DMS114 treated with DMSO at 0.1 percent for 48 hours (cell line): ENCODE measurements around the gene SHB.

Experiments used
- DNase-seq: peaks from one replicate; lab custom pipeline; 2025; ENCODE audit not compliant: unreplicated experiment; lab: John Stamatoyannopoulos, UW

SHB gene

DNA sequence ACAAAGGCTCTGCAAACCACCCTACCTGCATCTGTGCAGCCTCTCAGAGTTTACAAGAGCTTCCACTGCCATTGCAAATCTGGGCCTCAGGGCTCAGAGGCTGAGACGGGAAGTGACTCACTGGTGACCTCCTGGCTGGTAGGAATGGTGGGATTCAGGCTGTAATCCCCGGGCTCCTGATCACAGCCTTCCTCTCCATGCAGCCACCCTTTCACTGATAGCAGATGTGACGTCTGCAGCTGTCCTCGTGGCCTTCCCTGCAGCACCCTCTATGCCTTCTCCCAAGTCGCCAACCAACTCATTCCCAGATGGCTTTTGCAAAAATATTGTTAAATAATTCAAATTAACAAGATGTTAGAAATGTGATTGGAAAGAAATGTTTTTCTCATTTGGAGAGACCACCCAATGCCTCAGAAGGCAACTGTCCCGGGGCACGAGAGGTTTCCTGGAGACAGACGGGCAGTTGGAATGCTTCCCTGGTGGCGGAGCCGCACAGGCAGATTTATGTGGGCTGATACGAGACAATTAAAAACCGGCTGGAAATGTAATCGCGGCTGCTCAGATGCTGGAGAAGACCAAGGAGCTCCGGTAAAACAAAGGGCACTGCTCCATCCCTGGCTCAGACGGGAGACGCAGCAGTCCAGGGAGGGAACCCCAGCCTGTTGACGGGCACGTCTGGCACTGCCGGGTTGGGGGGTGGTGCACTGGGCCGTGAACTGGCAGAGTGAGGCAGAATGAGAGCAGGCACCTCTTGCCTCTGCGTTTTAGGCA, 130.7 kb downstream of the SHB start:
- DNase-seq, result no peak

GRCh38 chr9:37937366-37937765, 131.7 kb downstream of the SHB start:
- no peak for DNase-seq

DNA sequence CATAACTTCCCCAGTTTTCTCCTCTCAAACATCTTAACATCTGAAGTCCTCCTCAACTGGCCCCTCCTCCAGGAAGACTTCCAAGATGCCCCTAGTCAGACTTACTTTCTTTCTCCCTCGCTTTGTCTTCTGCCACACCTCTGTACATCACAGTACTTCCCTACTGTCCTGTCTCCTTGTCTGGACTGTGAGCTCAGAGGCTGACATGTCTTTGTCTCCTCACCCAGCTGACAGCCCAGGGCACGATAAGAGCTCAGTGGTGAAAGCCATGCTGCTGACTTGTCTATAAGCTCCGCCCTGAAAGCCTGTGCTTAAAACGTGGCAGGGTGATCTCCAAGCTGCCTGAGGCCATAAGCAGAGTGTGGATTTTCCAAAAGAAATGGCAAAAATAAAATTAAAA, 132.1 kb downstream of the SHB start:
- no peak for DNase-seq

- no peak for DNase-seq
These were observed 132.7 kb downstream of the SHB start for GRCh38 chr9:37936376-37936775.

DNA sequence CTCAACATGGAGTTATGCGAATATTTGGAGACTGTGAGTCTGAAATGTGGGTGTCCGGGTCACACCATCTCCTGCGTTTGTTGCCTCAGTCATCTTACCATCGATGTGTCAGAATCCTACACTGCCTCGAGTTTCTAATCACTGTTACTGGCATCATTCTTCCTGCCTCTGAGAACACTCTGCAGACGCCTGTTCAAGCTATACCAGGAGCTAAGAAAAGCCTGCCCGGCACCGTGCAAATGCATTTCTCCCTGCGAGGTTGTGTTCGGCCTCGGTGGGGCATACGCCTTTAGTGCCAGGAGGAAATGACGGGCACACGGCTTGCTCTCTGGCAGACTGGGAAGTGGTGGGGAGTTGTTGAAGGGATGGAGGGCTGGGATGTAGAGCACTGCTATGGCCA, 133.9 kb downstream of the SHB start:
- no peak for DNase-seq

DNA sequence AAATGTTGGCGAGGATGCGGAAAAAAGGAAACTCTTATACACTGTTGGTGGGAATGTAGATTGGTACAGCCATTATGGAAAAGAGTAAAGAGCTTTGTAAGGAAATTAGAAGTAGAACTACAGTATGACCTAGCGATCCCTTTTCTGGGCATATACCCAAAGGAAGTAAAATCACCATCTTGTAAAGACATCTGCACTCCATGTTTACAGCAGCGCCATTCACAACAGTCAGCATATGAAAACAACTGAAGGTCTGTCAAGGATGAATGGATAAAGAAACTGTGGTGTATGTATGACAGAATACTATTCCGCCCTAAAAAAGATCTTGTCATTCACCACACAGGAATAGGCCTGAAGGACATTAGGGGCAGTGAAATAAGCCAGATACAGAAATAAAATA, 137.4 kb downstream of the SHB start:
- DNase-seq, result no peak

- DNase-seq, result no peak
These were observed 139.6 kb downstream of the SHB start for GRCh38 chr9:37929441-37929895.

- DNase-seq, result no peak
These were observed 140.2 kb downstream of the SHB start for GRCh38 chr9:37928552-37929430.

- no peak for DNase-seq
These were observed 141.2 kb downstream of the SHB start for GRCh38 chr9:37927601-37928551.

DNA sequence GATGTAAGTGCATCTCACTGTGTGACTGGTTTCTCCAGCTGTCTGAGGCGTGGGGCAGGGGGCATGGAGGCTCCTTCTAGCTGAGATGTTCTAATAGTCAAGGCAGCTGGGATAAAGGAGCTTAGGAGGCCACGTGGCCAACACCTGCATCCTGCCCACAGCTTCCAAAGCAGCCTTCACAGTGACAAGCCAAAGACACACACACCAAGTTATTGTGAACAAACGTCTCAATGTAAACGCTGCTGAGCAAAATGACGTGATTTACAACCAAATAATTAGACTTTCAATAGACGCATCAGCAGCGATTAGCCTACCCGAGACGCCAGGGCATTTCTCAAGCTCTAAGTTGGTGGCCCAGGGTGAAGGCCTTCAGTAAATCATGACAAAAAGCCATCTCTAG, 141.9 kb downstream of the SHB start:
- no peak for DNase-seq

GRCh38 chr9:37926737-37927118, 142.3 kb downstream of the SHB start:
- no peak for DNase-seq

- DNase-seq, result no peak
These were observed 143.0 kb downstream of the SHB start for GRCh38 chr9:37925786-37926736.

- no peak for DNase-seq
These were observed 144.0 kb downstream of the SHB start for GRCh38 chr9:37925006-37925405.

DNA sequence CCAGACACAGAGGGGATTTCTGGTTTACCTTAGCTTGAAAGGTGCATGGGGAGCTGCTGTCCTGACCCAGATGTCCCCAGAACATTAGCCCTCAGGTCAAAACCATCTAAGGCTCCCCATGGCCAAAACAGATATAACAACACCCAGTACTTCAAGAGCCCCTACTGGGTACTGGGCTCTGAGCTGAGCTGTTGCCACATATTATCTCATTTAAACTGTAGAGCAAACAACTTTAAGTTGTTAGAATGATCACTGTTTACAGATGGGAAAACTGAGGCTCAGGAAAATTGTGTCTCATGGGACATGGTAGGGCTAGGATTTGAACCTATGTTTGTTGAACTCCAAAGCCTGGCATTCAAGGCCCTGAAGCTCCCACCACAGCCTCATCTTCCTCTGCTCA, 144.5 kb downstream of the SHB start:
- no peak for DNase-seq

- DNase-seq, result no peak
These were observed 145.1 kb downstream of the SHB start for GRCh38 chr9:37923796-37924427.

GRCh38 chr9:37923118-37923795, 145.8 kb downstream of the SHB start:
- no peak for DNase-seq

DNA sequence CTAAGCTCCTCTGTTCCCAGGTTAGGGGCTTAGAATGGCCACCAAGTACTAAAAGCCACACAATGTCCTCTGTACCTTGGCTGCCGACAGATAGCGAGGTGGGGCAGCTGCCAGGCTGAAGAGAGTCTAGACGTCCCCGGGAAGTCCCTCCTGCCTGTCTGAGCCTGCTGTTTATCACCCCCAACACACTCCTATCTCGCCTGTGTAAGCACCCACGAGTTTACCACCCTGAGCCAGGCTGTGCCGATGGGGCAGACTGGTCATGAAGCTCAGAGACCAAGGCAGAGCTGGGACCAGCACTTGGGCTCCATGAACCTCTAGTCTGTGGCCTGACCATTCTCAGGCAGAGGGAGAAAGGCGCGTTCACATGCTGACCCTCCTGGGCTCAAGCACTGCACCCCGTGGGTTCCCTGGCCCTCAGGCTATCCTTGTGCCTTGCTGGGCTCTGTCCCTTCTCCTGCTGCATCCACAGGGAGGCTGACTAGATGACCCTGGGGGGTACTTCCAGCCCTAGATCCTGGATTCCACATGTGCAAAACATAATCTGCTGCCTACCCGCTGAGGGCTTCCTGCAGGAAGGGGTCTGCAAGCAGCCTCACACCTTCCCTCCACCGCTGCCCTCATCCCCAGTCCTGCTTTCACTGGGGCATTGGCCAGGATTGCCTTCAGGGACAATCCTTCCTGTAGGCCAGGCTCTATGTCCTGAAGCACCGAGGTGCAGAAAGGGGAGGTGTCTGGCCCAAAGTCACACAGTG, 146.5 kb downstream of the SHB start:
- DNase-seq, result no peak
